Measurements from ENCODE around the gene EPC1.

- TF ChIP-seq CTCF (IDR thresholded peaks at IDR 0.05; ENCODE audit: insufficient read depth, low read depth, low read length) (no peak), EZH2 (IDR thresholded peaks at IDR 0.05; ENCODE audit: insufficient read depth, low read length) (no peak)
Measured at GRCh38 chr10:32341596-32341995, 5.4 kb downstream of the EPC1 start.
